Activated CD4-positive, alpha-beta T cell treated with anti-CD3 and anti-CD28 coated beads for 36 hours (primary cell): ENCODE measurements around the gene P2RY6. TPM values are rescaled to one million over a fixed set of nuclear protein-coding genes. Genes with fewer than 3 reads are reported as not detected.

Experiments
- ATAC-seq: fragments of 200-7000 bp; cut with Tn5 transposase; one replicate; pipeline ENCODE4 v1.10.0; 2021; ENCODE audit warnings: mild to moderate bottlenecking, moderate library complexity
- CTCF ChIA-PET: fragments of 350-600 bp; sonication (Branson Sonifier 250); formaldehyde crosslinking; loops from one replicate; lab custom pipeline; 2021; ENCODE audit warnings: antibody characterized with exemption; lab: Charles Lee
- POLR2A ChIA-PET: fragments of 350-600 bp; sonication (Branson Sonifier 250); formaldehyde crosslinking; loops from one replicate; lab custom pipeline; 2021; ENCODE audit warnings: antibody characterized with exemption, inconsistent platforms; lab: Charles Lee
- DNase-seq: peaks from one replicate; pipeline ENCODE4 v3.0.0-alpha.2; 2020
- H3K27ac Mint-ChIP-seq: one replicate; pipeline ENCODE4 v1.8.0; 2021; ENCODE audit warnings: mixed read lengths
- H3K27me3 Mint-ChIP-seq: one replicate; pipeline ENCODE4 v1.8.0; 2021; ENCODE audit warnings: mixed read lengths
- H3K36me3 Mint-ChIP-seq: one replicate; pipeline ENCODE4 v1.8.0; 2021; ENCODE audit warnings: low read depth, mixed read lengths
- H3K4me1 Mint-ChIP-seq: one replicate; pipeline ENCODE4 v1.8.0; 2021; ENCODE audit warnings: mixed read lengths
- H3K4me3 Mint-ChIP-seq: one replicate; pipeline ENCODE4 v1.8.0; 2021; ENCODE audit warnings: mild to moderate bottlenecking, moderate library complexity, mixed read lengths
- H3K9me3 Mint-ChIP-seq: one replicate; pipeline ENCODE4 v1.8.0; 2021; ENCODE audit warnings: low read depth, mixed read lengths
- intact Hi-C, 2 experiments: fragments of 100-400 bp; cut with DNase I in 1 of 2; cut with micrococcal nuclease in 1 of 2; formaldehyde crosslinking; loops; one replicate each; pipeline versions ENCODE4 v1.14.2 to v1.15.1; 2022 to 2024; cut with DNase I, micrococcal nuclease
- total RNA-seq, 2 experiments: library from RNA; stranded (reverse); gene quantifications; one replicate each; pipeline ENCODE4 v1.2.3, GENCODE V29; 2021

Gene P2RY6
- total RNA-seq, 2 experiments from 2014 or later, result not detected

GRCh38 chr11:73249853-73250783 is 22.0 kb upstream of the P2RY6 start:
- ChIA-PET POLR2A (interaction anchor here (0.6 kb wide), 1 partner anchor 432 kb away, joined by 3 read pairs; no protein-coding TSS in a partner anchor), CTCF (no interaction called here)
- DNase-seq (peak; percentile 26), ATAC-seq (peak; percentile 37)
- no peaks in the 10 kb centered on the region for H3K36me3 Mint-ChIP-seq
- no peaks in the 10 kb centered on the region for H3K27me3 Mint-ChIP-seq
- H3K4me3 Mint-ChIP-seq, result no peak overlapping the region
- no peak overlapping the region for H3K27ac Mint-ChIP-seq
- H3K9me3 Mint-ChIP-seq, result no peaks in the 10 kb centered on the region
- H3K4me1 Mint-ChIP-seq, result no peaks in the 10 kb centered on the region
- intact Hi-C loops, result loop anchor here in 1 of 2 experiments (10.0 kb wide), 1 partner anchor 525 kb away; no protein-coding TSS in a partner anchor

- DNase-seq, result peak; percentile 45
- peak; percentile 71 for ATAC-seq
- Mint-ChIP-seq H3K36me3 (no peaks in the 10 kb centered on the region), H3K27ac (no peak overlapping the region), H3K9me3 (no peaks in the 10 kb centered on the region), H3K4me3 (no peak overlapping the region), H3K27me3 (no peaks in the 10 kb centered on the region), H3K4me1 (no peaks in the 10 kb centered on the region)
- ChIA-PET POLR2A (no interaction called here), CTCF (interaction anchor here (0.5 to 1.5 kb wide), 3 partner anchors 12 to 54 kb away, joined by 3 to 4 read pairs (median 3); no protein-coding TSS in a partner anchor)
- intact Hi-C loops, result no loop called here
These were observed 19.5 kb upstream of the P2RY6 start for GRCh38 chr11:73252577-73253191.

GRCh38 chr11:73257342-73258103 is 14.6 kb upstream of the P2RY6 start:
- ChIA-PET POLR2A (no interaction called here), CTCF (interaction anchor here (1.2 to 1.6 kb wide), 2 partner anchors 7 to 136 kb away, joined by 3 to 4 read pairs; no protein-coding TSS in a partner anchor)
- H3K36me3 Mint-ChIP-seq, result no peaks in the 10 kb centered on the region
- H3K27ac Mint-ChIP-seq, result no peak overlapping the region
- DNase-seq (no peak), ATAC-seq (no peak)
- intact Hi-C loops, result no loop called here
- peaks cover 4% of the 10 kb centered on the region for H3K27me3 Mint-ChIP-seq
- no peaks in the 10 kb centered on the region for H3K4me1 Mint-ChIP-seq
- H3K9me3 Mint-ChIP-seq, result no peaks in the 10 kb centered on the region
- H3K4me3 Mint-ChIP-seq, result no peak overlapping the region

GRCh38 chr11:73258104-73259035 is 13.8 kb upstream of the P2RY6 start:
- Mint-ChIP-seq H3K4me1 (no peaks in the 10 kb centered on the region), H3K36me3 (no peaks in the 10 kb centered on the region), H3K27me3 (peaks cover 11% of the 10 kb centered on the region), H3K27ac (no peak overlapping the region), H3K9me3 (no peaks in the 10 kb centered on the region), H3K4me3 (no peak overlapping the region)
- intact Hi-C loops, result no loop called here
- ATAC-seq (no peak), DNase-seq (no peak)
- ChIA-PET CTCF (interaction anchor here (0.6 to 1.3 kb wide), 3 partner anchors 45 to 613 kb away, joined by 3 to 5 read pairs (median 3); no protein-coding TSS in a partner anchor), POLR2A (no interaction called here)

GRCh38 chr11:73259406-73260126 is 12.6 kb upstream of the P2RY6 start:
- intact Hi-C loops, result no loop called here
- H3K36me3 Mint-ChIP-seq, result no peaks in the 10 kb centered on the region
- no peak for ATAC-seq
- POLR2A ChIA-PET, result no interaction called here
- CTCF ChIA-PET, result interaction anchor here (0.5 to 1.3 kb wide), 4 partner anchors 43 to 92 kb away, joined by 3 to 4 read pairs (median 3); no protein-coding TSS in a partner anchor
- H3K4me3 Mint-ChIP-seq, result no peak overlapping the region
- DNase-seq, result no peak
- H3K4me1 Mint-ChIP-seq, result no peaks in the 10 kb centered on the region
- H3K27me3 Mint-ChIP-seq, result peaks cover 19% of the 10 kb centered on the region
- H3K27ac Mint-ChIP-seq, result no peak overlapping the region
- no peaks in the 10 kb centered on the region for H3K9me3 Mint-ChIP-seq

GRCh38 chr11:73260127-73260457 is 12.0 kb upstream of the P2RY6 start:
- no peak for ATAC-seq
- POLR2A ChIA-PET, result no interaction called here
- CTCF ChIA-PET, result interaction anchor here (0.5 to 0.9 kb wide), 2 partner anchors 76 to 91 kb away, joined by 3 to 4 read pairs; no protein-coding TSS in a partner anchor
- H3K4me1 Mint-ChIP-seq, result no peaks in the 10 kb centered on the region
- intact Hi-C loops, result no loop called here
- H3K27ac Mint-ChIP-seq, result no peak overlapping the region
- peaks cover 23% of the 10 kb centered on the region for H3K27me3 Mint-ChIP-seq
- no peaks in the 10 kb centered on the region for H3K9me3 Mint-ChIP-seq
- no peak for DNase-seq
- H3K4me3 Mint-ChIP-seq, result no peak overlapping the region
- H3K36me3 Mint-ChIP-seq, result no peaks in the 10 kb centered on the region

GRCh38 chr11:73262851-73263495 is 9.2 kb upstream of the P2RY6 start:
- Mint-ChIP-seq H3K4me3 (no peak overlapping the region), H3K9me3 (no peaks in the 10 kb centered on the region), H3K36me3 (no peaks in the 10 kb centered on the region), H3K27me3 (peaks cover 26% of the 10 kb centered on the region), H3K4me1 (no peaks in the 10 kb centered on the region), H3K27ac (no peak overlapping the region)
- CTCF ChIA-PET, result interaction anchor here (0.8 to 1.2 kb wide), 3 partner anchors 9 to 35 kb away, joined by 3 to 4 read pairs (median 3); partner anchors contain the start of gene P2RY6
- intact Hi-C loops, result no loop called here
- DNase-seq (no peak), ATAC-seq (no peak)
- POLR2A ChIA-PET, result no interaction called here

GRCh38 chr11:73263640-73264039 is 8.5 kb upstream of the P2RY6 start:
- no peak for ATAC-seq
- Mint-ChIP-seq H3K4me1 (no peaks in the 10 kb centered on the region), H3K4me3 (no peak overlapping the region), H3K36me3 (no peaks in the 10 kb centered on the region), H3K9me3 (no peaks in the 10 kb centered on the region), H3K27ac (no peak overlapping the region), H3K27me3 (peaks cover 26% of the 10 kb centered on the region)
- DNase-seq, result no peak
- intact Hi-C loops, result no loop called here
- CTCF ChIA-PET, result interaction anchor here (1.2 kb wide), 1 partner anchor 8 kb away, joined by 3 read pairs; the partner anchor contains the start of gene P2RY6
- POLR2A ChIA-PET, result no interaction called here

GRCh38 chr11:73265278-73265810 is 6.8 kb upstream of the P2RY6 start:
- H3K27me3 Mint-ChIP-seq, result peaks cover 26% of the 10 kb centered on the region
- H3K9me3 Mint-ChIP-seq, result no peaks in the 10 kb centered on the region
- H3K4me3 Mint-ChIP-seq, result no peak overlapping the region
- ChIA-PET CTCF (interaction anchor here (0.9 to 1.2 kb wide), 3 partner anchors 8 to 25 kb away, joined by 3 to 4 read pairs (median 3); no protein-coding TSS in a partner anchor), POLR2A (no interaction called here)
- intact Hi-C loops, result no loop called here
- no peaks in the 10 kb centered on the region for H3K4me1 Mint-ChIP-seq
- no peaks in the 10 kb centered on the region for H3K36me3 Mint-ChIP-seq
- DNase-seq, result no peak
- ATAC-seq, result no peak
- no peak overlapping the region for H3K27ac Mint-ChIP-seq
